IPS DF 6.9 (cell line): ENCODE data around the gene ARID1B.

Experiments used
- DNase-seq: peaks from one replicate; pipeline ENCODE4 v3.0.0-alpha.2; 2013; ENCODE audit warnings: low read depth, low spot score
- H3K27ac ChIP-seq: one replicate; pipeline ENCODE4 v1.5.1; 2013; ENCODE audit warnings: low read length, control low read depth
- H3K27me3 ChIP-seq: 2 replicates; pipeline ENCODE4 v1.6.1; 2013; ENCODE audit warnings: mild to moderate bottlenecking, low read length; ENCODE audit not compliant: control insufficient read depth, insufficient read depth
- H3K36me3 ChIP-seq: 2 replicates; pipeline ENCODE4 v1.6.1; 2013; ENCODE audit warnings: low read length; ENCODE audit not compliant: control insufficient read depth, insufficient read depth
- H3K4me1 ChIP-seq: 2 replicates; pipeline ENCODE4 v1.6.1; 2013; ENCODE audit warnings: low read length; ENCODE audit not compliant: control insufficient read depth, insufficient read depth
- H3K4me3 ChIP-seq: 2 replicates; pipeline ENCODE4 v1.5.1; 2013; ENCODE audit warnings: mild to moderate bottlenecking, low read length
- H3K9me3 ChIP-seq: 2 replicates; pipeline ENCODE4 v1.6.1; 2013; ENCODE audit warnings: low read length, inconsistent platforms; ENCODE audit not compliant: control insufficient read depth, insufficient read depth
- WGBS: extraction: QIAGEN DNeasy Blood & Tissue Kit; methylation state at CpG from one replicate; pipeline ENCODE4 v1.1.7; 2013; ENCODE audit warnings: mixed read lengths, missing lambda C conversion rate; ENCODE audit not compliant: insufficient read length, insufficient coverage; 5-methylcytosine and 5-hydroxymethylcytosine counted together

ARID1B gene

DNA sequence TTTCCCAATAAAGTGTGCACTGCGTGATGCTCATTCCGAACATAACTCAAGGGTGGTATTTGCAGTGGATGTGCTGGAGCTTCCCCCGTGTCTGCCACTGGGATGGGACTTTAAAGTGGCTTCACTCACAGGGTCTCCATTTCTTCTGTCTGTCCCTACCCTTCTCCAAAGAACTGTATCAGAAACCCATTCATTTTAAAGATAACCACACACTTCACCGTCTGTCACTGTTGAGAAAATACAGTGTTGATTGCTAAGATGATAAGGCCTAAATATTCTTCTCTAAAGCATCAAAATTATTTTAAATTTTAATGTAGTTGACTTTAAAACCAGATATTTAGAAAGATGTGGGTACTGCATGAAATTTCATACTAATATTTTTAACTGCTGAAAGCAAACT, 384.7 kb downstream of the ARID1B start:
- H3K27ac ChIP-seq: no peak overlapping the region
- no peaks in the 10 kb centered on the region for H3K36me3 ChIP-seq
- H3K4me3 ChIP-seq: no peak overlapping the region
- H3K27me3 ChIP-seq: no peaks in the 10 kb centered on the region
- DNase-seq: no peak
- peaks cover 3% of the 10 kb centered on the region; the same call in 1 of the 2 replicates for H3K4me1 ChIP-seq
- H3K9me3 ChIP-seq: no peaks in the 10 kb centered on the region
- WGBS: no CpG with 5 or more reads among the region's 4 CpGs

DNA sequence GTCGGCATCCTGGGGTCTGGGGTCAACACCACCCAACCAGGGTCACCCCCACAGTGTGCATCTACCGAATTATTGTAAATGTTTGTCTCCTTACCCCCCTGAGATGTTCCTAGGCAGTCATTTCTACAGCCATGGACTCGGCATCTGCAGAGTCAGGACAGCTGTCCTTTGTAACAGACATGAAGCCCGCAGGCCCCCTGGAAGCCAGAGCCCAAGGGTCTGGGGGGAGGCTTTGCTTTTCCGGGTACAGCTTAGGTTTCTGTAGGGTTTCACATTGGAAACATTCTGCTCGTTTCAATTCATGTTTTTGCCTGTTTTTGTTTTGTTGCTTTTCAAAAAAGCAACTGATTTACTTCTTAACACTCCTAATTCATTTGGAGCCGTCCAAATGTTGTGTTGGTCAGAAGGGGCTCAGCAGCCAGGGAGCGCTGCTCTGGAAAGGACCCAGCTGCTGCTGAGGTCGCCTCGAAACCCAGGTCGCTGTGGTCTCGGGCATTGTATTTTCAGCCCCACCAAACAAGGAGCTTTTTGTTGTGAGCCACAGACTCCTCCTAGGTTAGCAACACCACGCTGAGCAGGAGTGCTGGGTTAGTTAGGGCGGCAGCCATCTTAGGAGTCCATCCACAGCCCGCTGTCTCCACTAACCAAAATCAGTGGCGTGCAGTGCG, 385.7 kb downstream of the ARID1B start:
- no CpG with 5 or more reads among the region's 17 CpGs for WGBS
- H3K27me3 ChIP-seq: no peaks in the 10 kb centered on the region
- no peaks in the 10 kb centered on the region for H3K36me3 ChIP-seq
- no peaks in the 10 kb centered on the region; the same call in 1 of the 2 replicates for H3K4me1 ChIP-seq
- no peak overlapping the region for H3K4me3 ChIP-seq
- DNase-seq: no peak
- no peaks in the 10 kb centered on the region for H3K9me3 ChIP-seq
- no peak overlapping the region for H3K27ac ChIP-seq

DNA sequence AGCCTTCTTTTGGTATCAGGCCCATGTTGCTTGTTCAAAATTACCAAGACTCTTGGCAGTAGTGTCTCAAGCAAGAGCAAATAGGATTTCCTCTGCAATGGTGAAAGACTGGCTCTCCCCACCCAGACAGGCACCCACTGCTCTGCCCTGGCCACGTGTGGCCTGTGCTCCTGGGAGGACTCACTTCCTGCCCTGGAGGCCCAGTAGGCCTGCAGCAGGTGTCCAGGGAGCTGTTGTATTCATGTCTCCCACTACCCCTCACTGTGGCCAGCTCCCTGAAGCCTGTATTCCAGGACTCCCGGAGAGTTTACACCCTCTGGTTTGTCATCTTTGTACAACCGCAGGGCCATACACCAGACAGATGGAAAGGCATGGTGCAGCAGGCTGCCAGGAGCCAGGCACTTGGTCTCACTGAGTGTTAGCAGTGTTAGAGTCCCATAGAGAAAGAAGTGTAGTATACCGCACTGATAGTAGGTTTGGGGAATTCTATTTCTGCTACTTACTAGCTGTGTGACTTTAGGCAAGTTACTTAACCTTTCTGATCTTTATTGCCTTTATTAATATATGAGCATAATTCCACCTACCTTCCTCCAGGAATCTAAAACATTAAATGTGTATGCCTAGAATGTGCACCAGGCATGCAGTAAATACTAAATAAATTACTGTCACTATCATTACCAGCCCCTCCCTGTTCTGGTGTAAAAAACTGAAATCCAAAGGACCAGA, 386.4 kb downstream of the ARID1B start:
- WGBS: no CpG with 5 or more reads among the region's 4 CpGs
- no peak for DNase-seq
- Histone ChIP-seq H3K27ac (no peak overlapping the region), H3K4me3 (no peak overlapping the region), H3K27me3 (no peaks in the 10 kb centered on the region), H3K9me3 (no peaks in the 10 kb centered on the region), H3K4me1 (no peaks in the 10 kb centered on the region; the same call in 1 of the 2 replicates), H3K36me3 (no peaks in the 10 kb centered on the region)

DNA sequence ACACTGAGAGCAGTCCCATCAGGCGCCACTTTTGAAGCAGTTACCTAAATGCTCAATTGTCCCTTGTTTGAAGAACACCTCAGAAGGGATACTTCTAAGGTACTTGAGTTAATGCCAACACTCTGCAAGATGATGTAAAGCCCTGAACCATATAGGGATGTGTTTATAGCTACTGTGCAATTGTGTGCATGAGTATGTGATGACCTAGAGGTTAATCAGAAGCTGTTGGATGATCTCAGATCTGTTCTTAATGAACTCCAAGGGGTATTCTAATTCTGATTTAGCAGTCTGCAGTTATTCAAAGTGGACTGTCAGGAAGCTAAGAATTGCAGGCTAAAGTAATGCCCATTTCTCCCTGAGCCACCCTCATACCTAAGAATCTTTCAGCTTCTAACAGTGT, 387.8 kb downstream of the ARID1B start:
- Histone ChIP-seq H3K9me3 (no peaks in the 10 kb centered on the region), H3K4me1 (no peaks in the 10 kb centered on the region; the same call in 1 of the 2 replicates), H3K36me3 (no peaks in the 10 kb centered on the region), H3K27ac (no peak overlapping the region), H3K27me3 (no peaks in the 10 kb centered on the region), H3K4me3 (no peak overlapping the region)
- DNase-seq: no peak
- WGBS: no CpG with 5 or more reads among the region's 1 CpG

DNA sequence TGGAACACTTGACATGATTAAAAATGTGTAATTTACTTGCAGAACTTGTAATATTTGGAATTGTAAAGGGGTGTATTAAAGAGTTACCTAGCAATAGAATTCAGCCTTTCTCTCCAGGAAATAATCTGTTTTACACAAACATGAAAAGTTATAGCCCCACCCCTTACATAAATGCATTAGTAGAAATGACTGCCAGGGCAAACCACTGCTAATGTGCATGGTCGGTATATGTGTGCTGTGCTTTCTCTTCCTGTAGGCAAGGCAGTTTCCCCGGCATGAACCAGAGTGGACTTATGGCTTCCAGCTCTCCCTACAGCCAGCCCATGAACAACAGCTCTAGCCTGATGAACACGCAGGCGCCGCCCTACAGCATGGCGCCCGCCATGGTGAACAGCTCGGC, 389.6 kb downstream of the ARID1B start:
- no peaks in the 10 kb centered on the region for H3K36me3 ChIP-seq
- H3K27me3 ChIP-seq: no peaks in the 10 kb centered on the region
- H3K27ac ChIP-seq: no peak overlapping the region
- H3K4me3 ChIP-seq: no peak overlapping the region
- no peak for DNase-seq
- no CpG with 5 or more reads among the region's 8 CpGs for WGBS
- no peaks in the 10 kb centered on the region; the same call in 1 of the 2 replicates for H3K4me1 ChIP-seq
- H3K9me3 ChIP-seq: no peaks in the 10 kb centered on the region

GRCh38 chr6:157167837-157168236, 390.7 kb downstream of the ARID1B start:
- Histone ChIP-seq H3K27ac (no peak overlapping the region), H3K27me3 (no peaks in the 10 kb centered on the region), H3K4me1 (peaks cover 3% of the 10 kb centered on the region; the same call in 1 of the 2 replicates), H3K36me3 (no peaks in the 10 kb centered on the region), H3K4me3 (no peak overlapping the region), H3K9me3 (no peaks in the 10 kb centered on the region)
- no CpG with 5 or more reads among the region's 12 CpGs for WGBS
- no peak for DNase-seq

DNA sequence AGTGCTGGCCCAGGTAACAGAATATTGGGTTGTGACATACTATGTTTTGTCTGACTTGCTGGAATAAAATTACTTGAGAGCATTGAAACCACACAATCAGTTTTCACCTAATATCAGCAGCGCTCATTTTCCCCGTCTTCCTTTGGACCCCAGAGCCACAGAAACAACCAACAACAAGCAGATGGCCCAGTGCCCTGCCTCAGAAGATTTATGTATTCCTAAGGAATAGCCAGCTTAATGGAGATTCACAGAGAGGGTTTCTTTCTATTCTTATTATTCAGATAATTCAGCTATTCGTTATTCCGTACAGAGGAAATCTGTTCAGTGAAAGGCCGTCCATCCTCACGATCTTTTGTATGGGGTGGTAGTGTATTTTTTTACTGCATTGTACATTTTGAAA, 391.3 kb downstream of the ARID1B start:
- no peaks in the 10 kb centered on the region for H3K36me3 ChIP-seq
- no CpG with 5 or more reads among the region's 6 CpGs for WGBS
- no peak for DNase-seq
- no peak overlapping the region for H3K27ac ChIP-seq
- H3K4me1 ChIP-seq: peaks cover 3% of the 10 kb centered on the region; the same call in 1 of the 2 replicates
- no peaks in the 10 kb centered on the region for H3K9me3 ChIP-seq
- no peaks in the 10 kb centered on the region for H3K27me3 ChIP-seq
- no peak overlapping the region for H3K4me3 ChIP-seq

- Histone ChIP-seq H3K27me3 (no peaks in the 10 kb centered on the region), H3K4me3 (no peak overlapping the region), H3K9me3 (no peaks in the 10 kb centered on the region), H3K27ac (no peak overlapping the region), H3K36me3 (no peaks in the 10 kb centered on the region), H3K4me1 (peaks cover 3% of the 10 kb centered on the region; the same call in 1 of the 2 replicates)
- WGBS: no CpG with 5 or more reads among the region's 3 CpGs
- DNase-seq: no peak
These were observed 392.0 kb downstream of the ARID1B start for GRCh38 chr6:157169226-157169625.

DNA sequence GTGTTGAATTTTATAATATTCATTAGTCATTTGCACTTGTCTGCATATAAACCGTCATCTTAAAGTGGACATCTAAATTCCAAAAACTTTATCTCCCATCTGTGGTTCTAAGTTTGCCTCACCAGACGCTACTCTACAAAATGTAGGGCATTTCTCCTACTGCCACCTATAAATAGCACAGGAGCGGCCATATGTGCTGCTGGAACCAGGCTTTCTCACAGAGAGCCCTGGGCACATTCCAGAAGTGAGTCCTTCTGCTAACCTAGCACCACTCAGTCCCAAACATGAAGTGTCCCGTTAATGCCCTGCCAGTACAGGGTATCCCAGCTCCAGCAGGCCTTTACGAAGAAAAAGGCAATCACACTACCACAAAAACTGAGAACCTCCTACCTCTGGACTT, 392.5 kb downstream of the ARID1B start:
- no peaks in the 10 kb centered on the region for H3K36me3 ChIP-seq
- H3K27me3 ChIP-seq: no peaks in the 10 kb centered on the region
- DNase-seq: no peak
- no peaks in the 10 kb centered on the region for H3K9me3 ChIP-seq
- peaks cover 3% of the 10 kb centered on the region; the same call in 1 of the 2 replicates for H3K4me1 ChIP-seq
- H3K27ac ChIP-seq: no peak overlapping the region
- no CpG with 5 or more reads among the region's 5 CpGs for WGBS
- no peak overlapping the region for H3K4me3 ChIP-seq

DNA sequence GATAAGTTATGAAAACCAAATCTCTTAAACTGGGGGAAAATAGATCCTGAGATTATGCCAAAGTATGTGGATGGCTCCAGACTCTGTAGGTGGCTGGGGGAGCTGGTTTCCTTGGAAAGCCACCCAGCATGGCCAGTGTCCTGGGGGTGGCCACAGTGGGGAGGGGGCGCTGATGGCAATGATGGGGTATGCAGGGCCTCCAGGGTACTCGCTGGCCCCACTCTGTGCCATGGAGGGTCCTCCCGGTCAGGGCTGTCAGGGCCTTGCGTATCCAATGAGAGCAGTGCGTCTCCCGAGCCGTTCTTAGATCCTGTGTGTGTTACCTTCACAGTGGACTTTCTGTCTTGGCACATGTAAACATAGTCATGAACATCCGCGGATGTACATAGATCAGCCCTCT, 393.4 kb downstream of the ARID1B start:
- Histone ChIP-seq H3K4me1 (peaks cover 3% of the 10 kb centered on the region; the same call in 1 of the 2 replicates), H3K4me3 (no peak overlapping the region), H3K9me3 (no peaks in the 10 kb centered on the region), H3K36me3 (no peaks in the 10 kb centered on the region), H3K27ac (no peak overlapping the region), H3K27me3 (no peaks in the 10 kb centered on the region)
- no peak for DNase-seq
- WGBS: no CpG with 5 or more reads among the region's 9 CpGs
